Esophagus muscularis mucosa (tissue), 4 donors: ENCODE data around the gene OIP5. TPM values are rescaled to one million over a fixed set of nuclear protein-coding genes. Genes with fewer than 3 reads are reported as not detected.

Source experiments
- DNase-seq: peaks from one replicate; pipeline ENCODE4 v3.0.0-alpha.2; 2017; ENCODE audit errors: extremely low spot score
- H3K27ac ChIP-seq, 4 donors: fragments of 200-600 bp; sonication (generic); replicated peaks in 1 of 4; 1 replicate in 3 of 4; 2 replicates in 1 of 4; pipeline ENCODE4 v1.5.1; 2016 to 2019; ENCODE audit warnings: mild to moderate bottlenecking in 1 of 4
- H3K27me3 ChIP-seq, 4 donors: fragments of 200-600 bp; sonication (generic); one replicate each; pipeline versions ENCODE4 v1.5.1 to v1.6.0; 2016 to 2019
- H3K36me3 ChIP-seq, 4 donors: fragments of 200-600 bp; sonication (generic); one replicate each; pipeline ENCODE4 v1.5.1; 2016 to 2019
- H3K4me1 ChIP-seq, 4 donors: fragments of 200-600 bp; sonication (generic); one replicate each; pipeline ENCODE4 v1.5.1; 2016 to 2019
- H3K4me3 ChIP-seq, 4 donors: fragments of 200-600 bp; sonication (generic); 1 replicate in 2 of 4; 2 replicates in 2 of 4; pipeline ENCODE4 v1.5.1; 2016 to 2019; ENCODE audit warnings: mild to moderate bottlenecking in 4 of 4, moderate library complexity in 1 of 4
- H3K9me3 ChIP-seq, 4 donors: fragments of 200-600 bp; sonication (generic); 1 replicate in 3 of 4; 2 replicates in 1 of 4; pipeline ENCODE4 v1.5.1; 2016 to 2019
- EP300 ChIP-seq: sonication (generic); formaldehyde crosslinking; IDR thresholded peaks from one replicate; pipeline ENCODE4 v1.6.1; 2017; ENCODE audit warnings: antibody characterized with exemption
- POLR2A ChIP-seq: fragments of 450-650 bp; IDR thresholded peaks from one replicate; pipeline ENCODE4 v1.6.1; 2017; ENCODE audit warnings: antibody characterized with exemption, moderate library complexity, mild to moderate bottlenecking, low read depth
- POLR2AphosphoS5 ChIP-seq, 2 donors: sonication (generic); formaldehyde crosslinking; IDR thresholded peaks; one replicate each; pipeline ENCODE4 v1.6.1; 2017; ENCODE audit warnings: antibody characterized with exemption in 2 of 2
- WGBS: methylation state at CpG from one replicate; pipeline ENCODE4 v1.1.5; 2018; 5-methylcytosine and 5-hydroxymethylcytosine counted together
- intact Hi-C: fragments of 100-400 bp; cut with DNase I; formaldehyde crosslinking; loops from one replicate; pipeline ENCODE4 v1.15.1; 2023
- total RNA-seq, 4 donors: library from RNA; depleted of rRNA; stranded (reverse); fragments of >200 nt; gene quantifications; one replicate each; pipeline versions ENCODE4 v1.1.0 to v1.2.1, GENCODE V29; 2016
- TF ChIP-seq, protein P1 (sequence below), 3 experiments: fragments of 200-600 bp in 2 of 3; fragments of 450-650 bp in 1 of 3; sonication (generic) in 2 of 3; IDR thresholded peaks; one replicate each; pipeline ENCODE4 v1.5.1; 2017 to 2019; ENCODE audit warnings: antibody characterized with exemption in 3 of 3, mild to moderate bottlenecking in 2 of 3, moderate library complexity in 1 of 3

The OIP5 gene
- total RNA-seq: under 1 TPM in 1 of 4 donors, not detected in 3; 0.39 TPM

DNA sequence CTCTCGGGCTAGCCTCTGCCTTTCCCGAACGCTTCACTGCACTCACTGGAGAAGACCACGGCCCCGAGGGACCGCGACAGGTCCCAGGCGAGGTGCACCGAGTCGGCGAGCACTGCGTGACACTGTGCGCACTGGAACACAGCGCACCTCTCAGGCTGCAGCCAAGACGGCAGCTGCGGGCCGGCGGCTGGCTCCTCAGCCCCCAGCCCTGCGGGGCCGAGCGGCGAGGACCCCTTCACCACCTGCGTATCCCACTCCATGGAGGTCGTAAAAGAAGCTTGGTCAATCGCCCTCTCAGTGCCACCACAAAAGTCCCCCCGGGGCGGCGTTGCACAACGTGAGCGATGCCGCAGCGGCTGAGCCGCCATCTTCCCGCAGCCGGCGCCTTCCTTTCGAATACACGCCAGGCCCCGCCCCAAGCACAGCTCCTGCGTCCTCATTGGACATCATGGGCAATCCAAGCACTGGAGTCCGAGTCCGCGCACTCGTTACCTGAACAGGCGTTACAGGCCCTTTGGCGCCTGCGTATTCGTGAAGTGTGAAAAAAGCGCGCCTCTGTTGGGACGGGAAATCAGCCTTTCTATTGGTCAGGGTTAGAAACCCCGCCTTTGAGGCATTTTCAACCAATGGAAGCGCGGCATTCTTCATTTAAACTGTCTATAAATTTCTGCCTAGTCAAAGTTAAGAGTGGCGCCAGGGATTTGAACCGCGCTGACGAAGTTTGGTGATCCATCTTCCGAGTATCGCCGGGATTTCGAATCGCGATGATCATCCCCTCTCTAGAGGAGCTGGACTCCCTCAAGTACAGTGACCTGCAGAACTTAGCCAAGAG is at the start of gene OIP5, which contains the start of gene NUSAP1:
Gene OIP5, minus strand, starts transcription at position 398 of the 832 bp plus-strand sequence. Its CDS starts 30 bp downstream, at position 368.
Gene NUSAP1, plus strand, starts transcription at position 688 of the 832 bp plus-strand sequence. Its CDS starts 77 bp downstream, at position 765.
- no peaks in the 10 kb centered on the region for H3K9me3 ChIP-seq
- intact Hi-C loops: loop anchor here (5.0 kb wide), 1 partner anchor 45 kb away; no protein-coding TSS in a partner anchor

DNA sequence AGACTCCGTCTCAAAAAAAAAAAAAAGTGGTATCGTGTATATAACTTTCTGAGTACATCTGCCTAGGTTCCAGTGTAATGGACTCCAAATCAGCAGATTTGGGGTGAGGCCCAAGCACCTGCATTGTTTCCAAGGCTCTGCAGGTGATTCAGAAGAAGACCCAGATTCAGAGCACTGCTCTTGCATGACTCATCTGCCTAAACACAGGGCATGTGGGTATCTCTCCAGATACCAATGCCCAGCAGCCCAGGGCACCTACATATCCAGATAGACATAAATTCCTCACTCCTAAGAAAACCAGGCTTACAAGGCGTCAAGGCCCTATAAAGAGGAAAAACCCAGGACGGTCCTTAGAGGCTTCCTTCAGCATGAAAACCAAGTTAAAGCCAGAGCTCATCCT is 45.6 kb upstream of the OIP5 start:
- H3K4me1 ChIP-seq: no peaks in the 10 kb centered on the region
- intact Hi-C loops: no loop called here
- H3K9me3 ChIP-seq: no peaks in the 10 kb centered on the region
- H3K27me3 ChIP-seq: no peaks in the 10 kb centered on the region
- no peak overlapping the region for H3K4me3 ChIP-seq
- no peak for TF ChIP-seq POLR2A
- TF ChIP-seq POLR2AphosphoS5 (IDR thresholded peaks at IDR 0.05): no peak
- TF ChIP-seq, protein P1, sequence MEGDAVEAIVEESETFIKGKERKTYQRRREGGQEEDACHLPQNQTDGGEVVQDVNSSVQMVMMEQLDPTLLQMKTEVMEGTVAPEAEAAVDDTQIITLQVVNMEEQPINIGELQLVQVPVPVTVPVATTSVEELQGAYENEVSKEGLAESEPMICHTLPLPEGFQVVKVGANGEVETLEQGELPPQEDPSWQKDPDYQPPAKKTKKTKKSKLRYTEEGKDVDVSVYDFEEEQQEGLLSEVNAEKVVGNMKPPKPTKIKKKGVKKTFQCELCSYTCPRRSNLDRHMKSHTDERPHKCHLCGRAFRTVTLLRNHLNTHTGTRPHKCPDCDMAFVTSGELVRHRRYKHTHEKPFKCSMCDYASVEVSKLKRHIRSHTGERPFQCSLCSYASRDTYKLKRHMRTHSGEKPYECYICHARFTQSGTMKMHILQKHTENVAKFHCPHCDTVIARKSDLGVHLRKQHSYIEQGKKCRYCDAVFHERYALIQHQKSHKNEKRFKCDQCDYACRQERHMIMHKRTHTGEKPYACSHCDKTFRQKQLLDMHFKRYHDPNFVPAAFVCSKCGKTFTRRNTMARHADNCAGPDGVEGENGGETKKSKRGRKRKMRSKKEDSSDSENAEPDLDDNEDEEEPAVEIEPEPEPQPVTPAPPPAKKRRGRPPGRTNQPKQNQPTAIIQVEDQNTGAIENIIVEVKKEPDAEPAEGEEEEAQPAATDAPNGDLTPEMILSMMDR (IDR thresholded peaks at IDR 0.05): no peak
- TF ChIP-seq EP300: no peak
- no peaks in the 10 kb centered on the region for H3K36me3 ChIP-seq
- no peak for DNase-seq
- no peak overlapping the region for H3K27ac ChIP-seq
- WGBS: 95% methylated on average over 4 of the region's 4 CpGs

More for the DNA sequence above, at the start of gene OIP5, which contains the start of gene NUSAP1:
- H3K27ac ChIP-seq: peak within 1 kb of the TSS; percentile 60 to 77 (median 74)
- DNase-seq: peak; percentile 100
- peak within 1 kb of the TSS; percentile 76 to 86 (median 80) for H3K4me3 ChIP-seq
- under 1% methylated on average over 28 of the region's 64 CpGs for WGBS
- TF ChIP-seq EP300 (no peak), POLR2AphosphoS5 (IDR thresholded peaks at IDR 0.05) (peak; percentile 49 to 83), POLR2A (no peak)
- TF ChIP-seq, protein P1 (IDR thresholded peaks at IDR 0.05): peak; percentile 66 to 86 (median 69)
- H3K4me1 ChIP-seq: peaks cover 11 to 17% (median 16%) of the 10 kb centered on the region in 4 donors
- H3K36me3 ChIP-seq: no peaks in the 10 kb centered on the region
- H3K27me3 ChIP-seq: no peaks in the 10 kb centered on the region

DNA sequence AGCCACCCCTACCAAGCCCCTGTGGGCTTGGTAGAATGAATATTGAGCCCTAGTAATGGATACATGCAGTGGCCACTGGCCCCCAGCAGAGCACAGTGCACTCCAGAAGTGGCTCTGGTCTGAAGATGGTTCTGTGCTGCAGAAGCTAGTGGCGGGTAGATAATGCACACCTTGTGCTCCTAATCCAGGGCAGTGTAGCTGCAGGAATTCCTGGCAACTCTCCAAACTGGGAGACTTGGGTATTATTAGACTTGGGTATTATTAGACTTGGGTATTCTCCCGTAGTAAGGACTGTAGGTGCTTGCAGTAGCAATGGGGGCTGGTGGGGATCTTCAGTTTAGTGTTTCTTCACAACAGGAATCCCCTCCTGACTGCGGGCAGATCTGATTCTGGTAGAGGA is 35.0 kb upstream of the OIP5 start:
- DNase-seq: no peak
- H3K9me3 ChIP-seq: no peaks in the 10 kb centered on the region

DNA sequence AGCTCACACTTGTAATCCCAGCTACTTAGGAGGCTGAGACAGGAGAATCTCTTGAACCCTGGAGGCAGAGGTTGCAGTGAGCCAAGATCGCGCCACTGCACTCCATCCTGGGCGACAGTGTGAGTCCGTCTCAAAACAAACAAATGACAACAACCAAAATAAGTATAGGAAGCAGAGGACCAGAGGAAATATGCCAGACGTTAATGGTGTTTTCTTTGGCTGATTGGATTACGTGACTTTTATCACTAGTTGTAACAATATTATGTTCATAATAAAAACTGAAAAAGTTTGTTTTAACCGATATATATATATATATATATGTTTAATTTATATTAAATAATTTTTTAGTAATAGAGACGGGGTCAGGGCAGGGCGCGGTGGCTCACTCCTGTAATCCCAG is 22.0 kb upstream of the OIP5 start:
- no peak for DNase-seq
- H3K27me3 ChIP-seq: no peaks in the 10 kb centered on the region
- H3K4me3 ChIP-seq: no peak overlapping the region
- intact Hi-C loops: no loop called here
- no peaks in the 10 kb centered on the region for H3K9me3 ChIP-seq
- no peaks in the 10 kb centered on the region for H3K36me3 ChIP-seq
- TF ChIP-seq EP300: no peak
- no peak for TF ChIP-seq POLR2AphosphoS5 (IDR thresholded peaks at IDR 0.05)
- TF ChIP-seq, protein P1 (IDR thresholded peaks at IDR 0.05): no peak
- TF ChIP-seq POLR2A: no peak
- 95% methylated on average over 10 of the region's 10 CpGs for WGBS
- H3K4me1 ChIP-seq: peaks cover 0 to 8% (median 0%) of the 10 kb centered on the region in 4 donors
- H3K27ac ChIP-seq: no peak overlapping the region

More for the DNA sequence above, 35.0 kb upstream of the OIP5 start:
- H3K4me3 ChIP-seq: no peak overlapping the region
- no peaks in the 10 kb centered on the region for H3K4me1 ChIP-seq
- no peak overlapping the region for H3K27ac ChIP-seq
- intact Hi-C loops: no loop called here
- no peaks in the 10 kb centered on the region for H3K36me3 ChIP-seq
- no peaks in the 10 kb centered on the region for H3K27me3 ChIP-seq
- WGBS: 90% methylated on average over 2 of the region's 3 CpGs
- TF ChIP-seq EP300 (no peak), POLR2A (no peak), POLR2AphosphoS5 (IDR thresholded peaks at IDR 0.05) (no peak)
- TF ChIP-seq, protein P1 (IDR thresholded peaks at IDR 0.05): no peak
